ENCODE measurements around the gene TMEM134.

DNA sequence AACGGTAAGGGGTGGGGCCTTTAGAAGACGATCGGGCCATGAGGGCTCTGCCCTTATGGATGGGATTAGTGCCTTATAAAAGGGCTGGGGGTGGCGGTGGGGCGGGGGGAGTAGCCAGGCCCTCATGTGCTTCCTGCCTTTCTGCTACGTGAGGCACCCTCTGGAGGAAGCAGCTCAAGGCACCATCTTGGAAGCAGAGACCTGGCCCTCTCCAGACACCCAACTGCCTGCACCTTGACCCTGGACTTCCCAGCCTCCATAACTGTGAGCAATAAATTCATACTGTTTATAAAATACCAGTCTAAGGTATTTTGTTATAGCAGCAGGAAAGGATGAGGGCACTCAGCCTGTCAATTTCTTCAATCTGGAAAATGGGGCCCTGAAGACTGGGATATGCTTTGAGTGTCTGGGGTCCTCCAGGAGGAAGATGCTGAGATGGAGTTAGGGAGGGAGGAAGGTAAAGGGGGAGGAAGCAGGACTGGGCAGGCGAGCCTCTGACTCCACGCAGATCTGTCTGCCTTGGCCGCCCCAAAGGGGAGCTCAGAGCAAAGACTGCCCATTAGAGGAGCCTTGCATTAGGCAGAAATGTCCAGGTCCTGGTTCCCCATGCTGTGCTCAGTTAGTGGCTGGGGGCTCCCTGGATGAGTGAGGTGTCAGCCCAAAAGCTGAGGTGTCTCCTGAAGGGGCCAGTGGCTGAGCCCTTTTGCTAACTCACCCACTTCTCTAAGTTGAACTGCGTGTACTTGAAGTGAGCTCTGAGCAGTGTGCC is 48.9 kb upstream of the TMEM134 start:
- TF ChIP-seq EZH2 (IDR thresholded peaks at IDR 0.05; ENCODE audit: insufficient read depth, poor library complexity, severe bottlenecking) (no peak), EZH2phosphoT487 (IDR thresholded peaks at IDR 0.05; ENCODE audit: insufficient read depth, low read depth) (no peak)

Data from GM23248 (cell line).